ENCODE measurements around the gene KRT84. TPM values are rescaled to one million over a fixed set of nuclear protein-coding genes. Genes with fewer than 3 reads are reported as not detected.

Gene KRT84
- total and polyA plus RNA-seq, 9 of the 15 experiments (the other 6 are each of a cell fraction or from before 2014, with no cell fraction given): not detected

DNA sequence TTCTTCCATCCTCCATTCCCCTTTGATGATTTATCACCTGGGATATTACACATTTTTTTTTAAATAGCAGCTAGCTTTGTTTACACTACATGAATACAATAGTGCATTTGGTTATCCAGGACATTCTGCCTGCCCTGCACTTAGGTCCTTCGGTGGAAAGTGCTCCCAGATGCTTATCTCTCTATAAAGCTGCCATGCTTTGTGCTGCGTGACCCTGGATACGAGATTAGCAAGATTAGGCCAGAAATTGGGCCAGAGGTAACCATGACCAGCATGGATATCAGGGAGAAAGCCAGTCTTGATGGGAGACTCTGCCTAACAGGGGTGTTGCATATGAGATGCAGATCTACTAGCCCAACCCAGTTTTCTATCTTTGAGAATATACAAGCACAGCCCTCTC, 52.1 kb downstream of the KRT84 start:
- BruUV-seq (replicated peaks): no TSS peak
- Histone ChIP-seq H3K36me3 (ENCODE audit: control insufficient read depth, insufficient read depth, low read length) (no peaks in the 10 kb centered on the region), H4K20me1 (replicated peaks; ENCODE audit: control insufficient read depth, insufficient read depth, low read length) (no peaks in the 10 kb centered on the region), H3K9me1 (ENCODE audit: control insufficient read depth, insufficient read depth, low read length) (no peaks in the 10 kb centered on the region), H3K4me2 (ENCODE audit: insufficient read depth, low read length) (no peak overlapping the region), H3K79me2 (ENCODE audit: control insufficient read depth, insufficient read depth, low read length) (no peaks in the 10 kb centered on the region), H3K4me3 (no peak overlapping the region), H3K27me3 (ENCODE audit: control insufficient read depth in 2 of 2, insufficient read depth in 2 of 2, low read length in 2 of 2) (peaks cover 0 to 1% of the 10 kb centered on the region in 2 experiments; a peak in 1 of 5 replicates), H3K9ac (ENCODE audit: insufficient read depth in 1 of 2, low read depth in 2 of 2, low read length in 2 of 2) (no peak overlapping the region), H2AFZ (ENCODE audit: low read depth, low read length) (no peak overlapping the region), H3K27ac (ENCODE audit: extremely low read depth, low read depth, low read length) (no peak overlapping the region), H3K9me3 (replicated peaks; ENCODE audit: control insufficient read depth, insufficient read depth, low read depth, low read length) (no peaks in the 10 kb centered on the region), H3K4me1 (replicated peaks in 1 of 2; ENCODE audit: control insufficient read depth in 2 of 2, insufficient read depth in 2 of 2, low read length in 2 of 2) (no peaks in the 10 kb centered on the region)
- ChIA-PET POLR2A (no interaction called here), CTCF (ENCODE audit: low intra/inter-chr PET ratio) (no interaction called here)
- DNase-seq (ENCODE audit: extremely low read depth in 1 of 4, low spot score in 3 of 4) (no peak), ATAC-seq (no peak), FAIRE-seq (no peak)
- intact Hi-C loops (cut with micrococcal nuclease): no loop called here
- 0% methylated on average over 3 of the region's 3 CpGs for WGBS (ENCODE audit: insufficient coverage, low coverage, missing lambda C conversion rate)
- in situ Hi-C loops (cut with MboI): no loop called here
- TF ChIP-seq XRCC4 (IDR thresholded peaks at IDR 0.05; ENCODE audit: extremely low read depth, insufficient read depth, insufficient read length): no peak
- no peak for TF ChIP-seq NRF1 (conservative IDR thresholded peaks at IDR 0.05 in 1 of 2, IDR thresholded peaks at IDR 0.05 in 1 of 2)
- no peak for TF ChIP-seq ELK3 (CRISPR knock-in tag; IDR thresholded peaks at IDR 0.05)
- TF ChIP-seq ZBTB26 (CRISPR knock-in tag; IDR thresholded peaks at IDR 0.05): no peak
- no peak for TF ChIP-seq E2F4 (CRISPR knock-in tag; IDR thresholded peaks at IDR 0.05; ENCODE audit: low read depth)
- TF ChIP-seq EGR1 (conservative IDR thresholded peaks at IDR 0.05): no peak
- no peak for TF ChIP-seq ZBTB34 (CRISPR knock-in tag; IDR thresholded peaks at IDR 0.05)
- no peak for TF ChIP-seq MTF1 (CRISPR knock-in tag; IDR thresholded peaks at IDR 0.05; ENCODE audit: borderline replicate concordance)
- no peak for TF ChIP-seq CHD1 (IDR thresholded peaks at IDR 0.05; ENCODE audit: low read length)
- TF ChIP-seq, protein P1, sequence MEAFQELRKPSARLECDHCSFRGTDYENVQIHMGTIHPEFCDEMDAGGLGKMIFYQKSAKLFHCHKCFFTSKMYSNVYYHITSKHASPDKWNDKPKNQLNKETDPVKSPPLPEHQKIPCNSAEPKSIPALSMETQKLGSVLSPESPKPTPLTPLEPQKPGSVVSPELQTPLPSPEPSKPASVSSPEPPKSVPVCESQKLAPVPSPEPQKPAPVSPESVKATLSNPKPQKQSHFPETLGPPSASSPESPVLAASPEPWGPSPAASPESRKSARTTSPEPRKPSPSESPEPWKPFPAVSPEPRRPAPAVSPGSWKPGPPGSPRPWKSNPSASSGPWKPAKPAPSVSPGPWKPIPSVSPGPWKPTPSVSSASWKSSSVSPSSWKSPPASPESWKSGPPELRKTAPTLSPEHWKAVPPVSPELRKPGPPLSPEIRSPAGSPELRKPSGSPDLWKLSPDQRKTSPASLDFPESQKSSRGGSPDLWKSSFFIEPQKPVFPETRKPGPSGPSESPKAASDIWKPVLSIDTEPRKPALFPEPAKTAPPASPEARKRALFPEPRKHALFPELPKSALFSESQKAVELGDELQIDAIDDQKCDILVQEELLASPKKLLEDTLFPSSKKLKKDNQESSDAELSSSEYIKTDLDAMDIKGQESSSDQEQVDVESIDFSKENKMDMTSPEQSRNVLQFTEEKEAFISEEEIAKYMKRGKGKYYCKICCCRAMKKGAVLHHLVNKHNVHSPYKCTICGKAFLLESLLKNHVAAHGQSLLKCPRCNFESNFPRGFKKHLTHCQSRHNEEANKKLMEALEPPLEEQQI (IDR thresholded peaks at IDR 0.05): no peak
- no peak for TF ChIP-seq U2AF2 (optimal IDR thresholded peaks at IDR 0.05; ENCODE audit: low read depth, low read length)
- TF ChIP-seq ID3 (CRISPR knock-in tag; IDR thresholded peaks at IDR 0.05): no peak
- no peak for TF ChIP-seq ID3 (tag; IDR thresholded peaks at IDR 0.05)
